ENCODE data around the gene UBXN7. TPM values are rescaled to one million over a fixed set of nuclear protein-coding genes. Genes with fewer than 3 reads are reported as not detected.

UBXN7 gene
- total RNA-seq, 1 donor from 2014 or later = 86.7 TPM

- no peak for TF ChIP-seq CTCF (IDR thresholded peaks at IDR 0.05)
- no peak overlapping the region for H3K27ac Mint-ChIP-seq (ENCODE audit: unreplicated experiment)
- no peaks in the 10 kb centered on the region for H3K9me3 Mint-ChIP-seq (ENCODE audit: unreplicated experiment)
- H3K4me1 Mint-ChIP-seq (ENCODE audit: unreplicated experiment) = no peaks in the 10 kb centered on the region
- H3K27me3 Mint-ChIP-seq (ENCODE audit: unreplicated experiment) = no peaks in the 10 kb centered on the region
- H3K36me3 Mint-ChIP-seq (ENCODE audit: unreplicated experiment) = peaks cover 23% of the 10 kb centered on the region
- H3K4me3 Mint-ChIP-seq (ENCODE audit: unreplicated experiment) = no peak overlapping the region
- no peak for DNase-seq (ENCODE audit: extremely low spot score, unreplicated experiment)
Measured at GRCh38 chr3:196298521-196298920, 133.7 kb downstream of the UBXN7 start.

Other genes starting within 250 kb of the UBXN7 start
- not detected in 2 replicates for gene ZDHHC19, start 221.0 kb downstream of the UBXN7 start, total RNA-seq
- not detected in 2 replicates for gene SLC51A, start 215.9 kb downstream of the UBXN7 start, total RNA-seq
- gene PCYT1A, start 144.7 kb downstream of the UBXN7 start, total RNA-seq = 65.1 and 66.2 TPM in 2 replicates
- gene DYNLT2B, start 114.2 kb downstream of the UBXN7 start, total RNA-seq = 19.5 and 20.9 TPM in 2 replicates
- not detected in 2 replicates for gene TM4SF19, start 94.0 kb downstream of the UBXN7 start, total RNA-seq
- 17.2 and 19.8 TPM in 2 replicates for gene RNF168, start 71.3 kb upstream of the UBXN7 start, total RNA-seq
- not detected in 2 replicates for gene SMCO1, start 82.9 kb upstream of the UBXN7 start, total RNA-seq
- gene WDR53, start 136.1 kb upstream of the UBXN7 start, total RNA-seq = 15.4 and 16.5 TPM in 2 replicates
- gene FBXO45, start 136.2 kb upstream of the UBXN7 start, total RNA-seq = 7.8 and 8.2 TPM in 2 replicates
- 0.13 and 0.24 TPM in 2 replicates for gene NRROS, start 207.3 kb upstream of the UBXN7 start, total RNA-seq